GM18519 (cell line): ENCODE measurements around the gene KIFC3.
"Not testable (repeated sequence)": the region's sequence is repeated elsewhere in the genome, so short reads cannot be mapped to it uniquely, and the experiment has no call there.

Experiments used
- ATAC-seq: cut with Tn5 transposase; IDR thresholded peaks from one replicate; pipeline ENCODE4 v1.9.1; 2021; ENCODE audit warnings: mild to moderate bottlenecking, moderate library complexity; ENCODE audit not compliant: unreplicated experiment, low FRiP score

The KIFC3 gene

DNA sequence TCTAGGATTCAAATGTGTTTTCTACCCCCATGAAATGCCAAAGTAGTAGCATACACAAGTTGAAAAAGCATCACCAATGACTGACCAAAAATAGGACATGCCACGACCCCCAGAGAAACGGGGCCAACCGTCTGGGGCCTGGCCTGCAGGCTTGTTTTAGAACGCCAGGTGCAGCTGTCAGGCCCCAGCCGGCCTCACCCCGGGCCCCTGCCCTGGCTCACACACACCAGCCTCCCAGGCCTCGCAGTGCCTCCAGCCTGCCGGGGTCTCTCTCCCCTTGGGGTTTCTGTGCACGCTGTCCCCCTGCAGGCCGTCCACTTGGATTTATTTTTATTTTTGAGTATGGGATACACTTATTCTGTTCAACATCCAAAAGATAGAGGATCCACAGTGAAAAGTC is 58.8 kb downstream of the KIFC3 start:
- ATAC-seq = no peak

DNA sequence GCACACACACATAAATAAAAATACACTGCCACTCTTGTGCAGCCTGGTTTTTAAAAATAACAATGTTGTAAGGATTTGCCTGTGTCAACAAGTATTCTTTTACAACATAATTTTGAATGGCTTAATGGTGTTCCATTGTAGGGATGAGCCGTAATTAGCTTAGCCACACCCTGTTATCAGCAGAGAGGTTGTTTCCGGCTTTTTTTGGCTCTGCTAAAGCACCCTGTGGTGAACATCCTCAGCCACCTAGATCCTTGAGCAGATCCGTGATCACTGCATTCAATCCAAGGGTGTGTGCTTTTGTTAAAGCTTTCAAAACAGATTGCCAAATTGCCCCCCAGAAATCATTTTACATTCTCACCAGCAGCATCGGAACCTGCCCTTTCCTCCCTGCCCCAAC is 59.7 kb downstream of the KIFC3 start:
- no peak for ATAC-seq

DNA sequence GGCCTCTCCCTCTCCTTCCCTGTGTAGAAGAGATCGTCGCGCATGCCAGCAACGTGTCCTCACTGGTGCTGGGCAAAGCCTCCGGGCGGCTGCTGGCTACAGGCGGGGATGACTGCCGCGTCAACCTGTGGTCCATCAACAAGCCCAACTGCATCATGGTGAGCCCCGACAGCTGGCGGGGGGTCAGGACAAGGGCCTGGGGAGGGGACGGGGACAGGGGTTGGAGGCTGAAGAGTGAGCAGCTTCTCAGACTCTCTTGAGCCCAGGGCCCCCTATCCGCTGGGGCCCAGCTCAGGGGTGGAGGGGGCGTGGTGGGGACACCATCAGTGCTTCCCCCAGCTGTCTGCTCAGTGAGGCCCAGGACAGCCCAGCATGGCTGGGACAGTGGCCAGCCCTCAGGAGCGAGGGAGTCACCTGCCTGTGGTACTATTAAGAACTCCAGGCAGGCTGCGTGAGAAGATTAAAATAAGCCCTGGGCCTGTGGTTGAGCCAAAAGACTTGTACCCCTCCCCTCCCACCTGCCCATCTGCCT is 60.6 kb downstream of the KIFC3 start:
- ATAC-seq = no peak

DNA sequence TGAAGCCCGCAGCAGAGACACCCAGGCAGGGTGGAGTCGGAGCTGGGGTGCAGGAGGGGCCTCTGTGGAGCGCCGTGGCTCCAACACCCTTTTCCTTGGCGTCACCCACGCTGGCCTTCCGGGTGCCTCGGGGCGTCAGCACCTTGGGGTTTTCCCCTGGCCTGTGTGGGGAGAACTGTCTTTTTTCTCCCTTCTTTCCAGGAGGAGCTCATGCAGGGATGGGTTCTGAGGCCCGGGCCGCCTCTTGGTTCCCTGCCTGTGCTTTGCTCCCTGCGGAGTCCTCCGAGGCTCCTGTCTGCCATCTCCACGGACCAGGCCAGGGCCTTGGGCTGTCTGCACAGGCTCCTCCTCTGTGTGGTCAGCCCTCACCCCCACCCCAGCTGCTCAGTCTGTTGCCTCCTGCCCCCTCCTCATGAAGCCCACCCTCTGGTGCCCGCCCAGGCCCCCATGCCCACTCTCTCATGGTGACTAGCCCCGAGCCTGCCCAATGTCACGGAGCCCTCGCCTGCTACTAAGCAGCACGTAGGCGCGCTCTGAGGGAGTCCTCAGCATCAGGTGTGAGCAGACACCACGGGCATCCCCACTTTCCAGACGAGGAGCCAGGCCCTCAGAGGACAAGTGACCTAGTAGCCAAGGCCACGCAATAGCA is 61.7 kb downstream of the KIFC3 start:
- no peak for ATAC-seq

DNA sequence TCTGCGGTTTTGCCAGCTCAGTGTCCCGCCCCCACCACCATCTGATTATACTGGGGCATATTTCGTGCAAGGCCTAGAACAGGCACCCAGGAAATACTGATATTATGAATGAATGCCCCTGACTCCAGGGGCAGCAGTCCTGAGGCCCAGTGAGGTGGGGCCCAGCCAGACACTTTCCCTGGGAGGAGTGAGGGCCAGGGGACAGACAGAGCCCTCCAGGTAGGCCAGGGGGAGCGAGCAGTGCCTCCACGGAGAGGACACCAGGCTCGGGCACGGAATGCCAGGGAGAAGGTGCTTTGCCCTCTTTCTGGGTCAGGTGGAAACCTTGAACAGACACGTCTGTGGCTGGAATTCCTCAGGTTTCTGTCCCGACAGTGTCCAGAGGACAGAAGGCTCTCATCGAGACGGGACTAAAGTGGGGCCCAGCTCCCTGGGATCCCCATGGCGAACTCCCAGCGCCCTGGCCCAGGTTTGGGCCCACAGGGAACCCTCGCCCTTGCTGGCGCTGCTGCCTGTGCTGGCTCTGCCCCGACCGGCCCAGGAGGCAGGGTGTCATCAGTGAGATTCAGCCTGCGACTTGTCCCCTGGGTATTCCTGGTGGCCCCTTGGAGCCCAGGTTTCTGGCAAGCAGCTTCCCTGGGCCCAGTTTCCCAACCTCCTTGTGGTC is 62.4 kb downstream of the KIFC3 start:
- no peak for ATAC-seq

DNA sequence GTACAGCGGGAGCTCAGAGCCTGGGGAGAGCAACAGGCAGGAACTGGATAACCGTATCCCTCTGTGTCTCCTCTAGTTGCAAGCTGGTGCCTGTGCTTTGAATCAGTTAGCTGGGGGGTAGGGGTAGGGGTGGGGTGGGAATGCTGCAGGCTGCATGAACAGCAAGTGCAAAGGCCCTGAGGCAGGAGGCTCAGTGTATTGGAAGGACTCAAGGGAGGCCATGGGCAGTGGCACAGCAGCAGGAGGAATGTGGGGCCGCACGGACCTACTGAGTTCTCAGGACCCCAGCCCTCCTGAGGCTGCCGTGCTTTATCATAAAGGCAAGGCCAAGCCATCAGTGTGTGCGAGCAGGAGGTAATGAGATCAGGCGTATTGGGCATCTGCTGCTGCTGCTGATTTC is 63.4 kb downstream of the KIFC3 start:
- no peak for ATAC-seq

DNA sequence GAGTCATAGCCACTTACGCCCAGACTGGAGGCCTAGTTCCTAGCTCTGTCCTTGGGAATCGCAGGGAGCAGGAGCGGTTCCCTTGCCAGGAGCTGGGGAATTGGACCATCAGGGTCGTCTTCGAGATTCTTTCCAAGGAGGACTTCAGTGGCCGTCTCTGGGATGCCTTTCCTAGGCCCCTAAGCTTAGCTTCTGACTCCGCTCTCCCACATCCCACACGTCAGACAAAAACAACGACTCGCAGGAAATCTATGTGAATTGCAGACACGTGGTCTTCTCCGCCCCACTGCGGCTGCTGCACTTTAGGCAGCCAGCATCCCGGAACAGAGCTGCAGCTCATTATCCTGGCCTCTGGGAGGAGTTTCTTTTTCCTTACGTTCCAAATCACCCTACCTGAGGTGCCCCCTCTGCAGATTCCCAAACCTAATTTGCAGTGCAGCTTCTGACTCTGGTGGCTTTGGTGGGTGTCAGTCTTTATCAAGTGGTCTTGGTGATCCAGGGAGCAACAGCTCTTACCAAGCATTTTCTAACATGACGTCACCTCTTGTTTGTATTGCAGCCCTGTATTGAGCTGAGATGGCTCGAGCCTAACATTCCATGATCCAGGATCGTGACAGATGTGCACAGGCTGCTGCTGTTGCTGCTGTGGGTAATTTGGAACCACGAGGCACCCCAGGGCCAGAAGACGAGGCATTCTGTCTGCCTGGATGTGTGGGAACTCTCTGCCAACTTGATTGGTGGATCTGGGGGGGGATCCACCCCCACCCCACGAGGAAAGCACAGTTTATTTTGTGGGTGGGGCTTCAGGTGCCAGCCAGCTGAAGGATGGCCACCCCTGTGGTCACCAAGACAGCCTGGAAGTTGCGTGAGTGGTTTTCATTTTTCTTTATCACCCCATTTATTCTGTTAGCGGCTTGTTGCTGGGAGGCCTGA is 65.6 kb downstream of the KIFC3 start:
- ATAC-seq = no peak

DNA sequence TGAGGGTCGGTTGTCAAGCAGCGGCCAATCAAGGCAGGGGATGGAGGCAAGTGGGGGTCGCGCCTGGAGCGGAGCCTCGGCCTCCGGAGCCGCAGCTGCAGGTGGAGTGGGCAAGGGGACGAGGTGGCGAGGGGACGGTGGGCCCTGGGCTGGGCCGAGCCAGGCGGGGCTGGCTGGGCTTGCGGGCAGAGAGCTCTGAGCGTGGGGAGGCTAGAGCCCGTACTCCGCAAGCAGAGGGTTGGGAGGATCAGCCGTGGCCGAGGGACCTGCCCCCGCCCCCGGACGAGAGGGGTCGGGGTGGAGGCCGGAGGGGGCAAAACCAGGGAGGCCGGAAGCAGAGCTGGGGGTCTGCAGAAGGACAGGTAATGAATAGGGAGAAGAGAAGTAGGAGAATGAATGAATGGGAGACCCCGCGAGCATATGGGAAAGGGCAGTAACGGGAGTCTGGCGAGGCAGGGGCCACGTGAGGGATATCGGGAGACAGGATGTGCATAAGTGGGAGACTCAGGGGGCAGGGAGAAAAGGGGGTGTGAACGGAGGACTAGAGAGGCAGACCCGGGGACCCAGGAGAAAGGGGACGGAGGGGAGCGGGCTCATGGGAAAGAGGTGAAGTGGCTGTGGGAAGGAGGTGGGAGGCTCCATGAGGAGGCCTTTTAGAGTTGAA is 66.4 kb downstream of the KIFC3 start, which contains the start of gene KATNB1:
Gene KATNB1, plus strand, starts transcription at position 16 of the 664 bp plus-strand sequence. CDS start 1,474 bp downstream, outside the sequence.
- ATAC-seq = no peak

DNA sequence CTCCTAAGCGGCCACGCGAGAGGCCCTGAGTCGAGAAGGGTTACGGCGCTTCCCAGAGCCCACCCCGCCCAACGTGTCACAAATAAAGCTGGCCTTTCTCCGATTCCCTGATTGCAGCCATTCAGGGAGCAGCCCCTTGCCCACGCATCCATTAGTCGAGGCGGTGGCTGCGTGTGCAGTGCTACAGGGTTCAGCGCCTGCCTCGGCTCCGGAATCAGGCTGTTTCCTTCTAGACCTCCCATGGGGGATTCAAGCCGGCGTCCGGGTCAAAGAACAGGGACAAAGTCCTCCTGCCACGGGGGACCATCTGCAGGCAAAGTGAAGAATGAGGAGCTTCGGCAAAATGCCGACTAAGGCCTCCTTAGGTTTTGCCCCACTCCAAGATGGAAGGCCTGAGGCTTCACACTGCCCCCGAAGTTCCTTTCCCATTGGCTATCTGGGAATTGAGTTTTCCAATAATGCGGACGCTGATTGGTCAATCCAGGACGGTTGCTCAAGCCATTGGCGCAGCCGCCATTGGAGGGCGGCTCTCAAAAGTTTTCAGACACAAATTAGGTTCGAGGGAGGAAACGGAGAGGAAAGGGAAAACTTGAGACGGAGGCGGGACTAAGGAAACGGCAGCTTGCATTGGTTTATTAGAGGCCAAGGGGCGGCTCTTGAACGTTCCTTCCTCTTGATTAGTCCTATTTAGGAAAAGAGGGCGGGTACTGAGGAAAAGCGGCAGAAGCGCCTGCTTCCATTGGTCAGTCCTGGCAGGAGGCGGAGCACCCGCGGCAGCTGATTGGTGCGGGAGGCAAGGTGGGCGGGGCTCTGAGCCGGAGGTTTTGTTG is 67.2 kb downstream of the KIFC3 start:
- peak; percentile 78 for ATAC-seq

DNA sequence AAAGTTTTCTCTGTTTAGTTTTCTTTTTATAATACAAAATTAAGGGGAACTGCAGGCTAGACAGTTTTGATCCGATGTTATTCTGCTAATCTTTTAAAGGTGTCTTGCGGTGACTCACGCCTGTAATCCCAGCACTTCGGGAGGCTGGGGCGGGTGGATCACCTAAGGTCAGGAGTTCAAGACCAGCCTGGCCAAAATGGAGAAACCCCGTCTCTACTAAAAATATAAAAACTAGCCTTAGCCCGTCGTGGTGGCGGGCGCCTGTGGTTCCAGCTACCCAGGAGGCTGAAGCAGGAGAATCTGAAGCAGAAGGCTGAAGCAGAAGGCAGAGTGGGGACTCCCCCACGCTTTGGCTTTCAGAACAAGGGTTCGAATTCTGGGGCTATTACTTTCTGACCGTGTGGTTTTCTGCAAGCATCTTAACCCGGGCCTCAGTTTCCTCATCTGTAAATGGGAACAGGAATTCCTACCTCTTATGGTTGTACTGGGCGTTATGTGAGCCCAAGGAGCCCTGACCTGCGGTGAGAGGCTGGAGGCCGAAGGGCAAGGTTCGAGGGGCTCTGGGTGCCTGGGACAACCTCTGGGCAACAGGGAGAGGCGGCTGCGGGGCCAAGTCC is 67.9 kb downstream of the KIFC3 start:
- no peak for ATAC-seq

DNA sequence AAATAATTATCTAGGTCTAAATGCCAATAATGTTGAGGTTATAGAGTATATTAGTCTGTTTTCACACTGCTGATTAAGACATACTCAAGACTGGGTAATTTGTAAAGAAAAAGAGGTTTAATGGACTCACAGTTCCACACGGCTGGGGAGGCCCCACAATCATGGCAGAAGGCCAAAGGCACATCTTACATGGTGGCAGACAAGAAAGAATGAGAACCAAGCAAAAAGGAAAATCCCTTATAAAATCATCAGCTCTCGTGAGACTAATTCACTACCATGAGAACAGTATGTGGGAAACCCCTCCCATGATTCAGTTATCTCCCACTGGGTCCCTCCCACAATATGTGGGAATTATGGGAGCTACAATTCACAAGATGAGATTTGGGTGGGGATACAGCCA is 69.6 kb downstream of the KIFC3 start:
- ATAC-seq = no peak

DNA sequence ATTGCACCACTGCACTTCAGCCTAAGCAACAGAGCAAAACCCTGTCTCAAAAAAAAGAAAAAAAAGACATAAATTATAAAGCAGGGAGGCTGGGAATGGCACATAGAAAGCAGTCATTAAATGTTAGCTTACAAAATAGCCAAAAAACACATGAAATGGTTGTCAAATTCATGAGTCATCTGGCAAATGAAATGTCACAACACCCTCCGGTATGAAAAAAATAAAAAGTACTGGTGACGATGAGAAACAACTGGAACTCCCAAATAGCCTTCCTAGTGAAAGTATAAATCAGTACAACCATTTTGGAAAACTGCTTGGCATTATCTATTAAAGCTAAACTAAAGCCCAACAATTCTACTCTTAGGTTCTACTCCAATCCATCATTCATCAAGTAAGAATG is 70.3 kb downstream of the KIFC3 start:
- ATAC-seq = no peak

DNA sequence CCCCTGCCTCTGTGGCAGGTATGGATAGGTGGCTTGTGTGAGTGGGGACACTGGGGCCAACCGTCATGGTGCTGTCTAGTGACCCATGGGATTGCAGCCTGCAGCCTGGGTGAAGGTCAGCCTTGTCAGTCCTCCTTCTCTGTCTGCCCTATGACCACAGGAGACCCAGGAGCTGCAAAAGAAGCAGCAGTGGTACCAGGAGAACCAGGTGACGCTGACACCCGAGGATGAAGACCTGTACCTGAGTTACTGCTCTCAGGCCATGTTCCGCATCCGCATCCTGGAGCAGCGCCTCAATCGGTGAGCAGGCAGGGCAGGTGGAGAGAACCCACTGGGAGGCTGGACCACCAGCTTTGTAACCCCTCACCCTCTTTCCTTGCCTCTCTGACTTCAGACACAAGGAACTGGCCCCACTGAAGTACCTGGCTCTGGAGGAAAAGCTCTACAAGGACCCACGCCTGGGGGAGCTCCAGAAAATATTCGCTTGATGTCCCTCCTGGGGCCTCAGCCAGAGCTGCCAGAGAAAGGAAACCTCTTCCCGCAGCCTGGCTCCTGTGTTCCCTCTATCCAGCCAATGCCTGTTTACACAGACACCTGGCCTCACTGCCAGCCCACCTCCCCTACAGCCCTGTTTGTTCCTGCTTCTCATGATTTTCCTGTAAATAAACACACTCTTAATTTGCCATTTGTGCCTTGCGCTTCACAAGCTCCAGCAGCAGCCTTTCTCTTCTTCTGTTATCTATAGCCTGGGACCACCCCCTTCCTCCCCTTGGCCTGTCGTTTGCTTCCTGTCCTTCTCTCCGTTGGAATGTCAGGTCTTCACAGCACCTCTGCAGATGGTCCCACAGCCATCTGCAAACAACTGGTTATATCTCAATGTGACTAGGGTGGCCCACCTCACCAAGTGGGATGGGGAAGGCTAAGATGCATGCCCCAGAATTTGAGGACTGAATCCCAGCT is 71.2 kb downstream of the KIFC3 start:
- ATAC-seq = no peak

DNA sequence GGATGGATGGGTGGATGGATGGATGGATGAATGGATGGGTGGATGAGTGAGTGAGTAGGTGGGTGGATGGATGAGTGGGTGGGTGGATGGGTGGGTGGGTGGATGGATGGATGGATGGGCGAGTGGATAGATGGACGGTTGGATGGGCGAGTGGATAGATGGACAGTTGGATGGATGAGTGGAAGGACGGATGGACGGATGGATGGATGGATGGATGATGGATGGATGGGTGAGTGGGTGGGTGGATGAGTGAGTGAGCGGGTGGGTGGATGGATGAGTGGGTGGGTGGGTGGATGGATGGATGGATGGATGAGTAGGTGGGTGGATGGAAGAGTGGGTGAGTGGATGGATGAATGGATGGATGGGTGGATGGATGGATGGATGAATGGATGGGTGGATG is 72.4 kb downstream of the KIFC3 start:
- ATAC-seq = not testable (repeated sequence)

DNA sequence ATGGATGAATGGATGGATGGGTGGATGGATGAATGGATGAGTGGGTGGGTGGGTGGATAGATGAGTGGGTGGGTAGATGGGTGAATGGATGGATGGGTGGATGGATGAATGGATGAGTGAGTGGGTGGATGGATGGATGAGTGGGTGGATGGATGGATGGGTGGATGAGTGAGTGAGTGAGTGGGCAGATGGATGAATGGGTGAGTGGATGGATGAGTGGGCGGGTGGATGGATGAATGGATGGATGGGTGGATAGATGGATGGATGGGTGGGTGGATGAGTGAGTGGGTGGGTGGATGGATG is 73.2 kb downstream of the KIFC3 start:
- no peak for ATAC-seq

DNA sequence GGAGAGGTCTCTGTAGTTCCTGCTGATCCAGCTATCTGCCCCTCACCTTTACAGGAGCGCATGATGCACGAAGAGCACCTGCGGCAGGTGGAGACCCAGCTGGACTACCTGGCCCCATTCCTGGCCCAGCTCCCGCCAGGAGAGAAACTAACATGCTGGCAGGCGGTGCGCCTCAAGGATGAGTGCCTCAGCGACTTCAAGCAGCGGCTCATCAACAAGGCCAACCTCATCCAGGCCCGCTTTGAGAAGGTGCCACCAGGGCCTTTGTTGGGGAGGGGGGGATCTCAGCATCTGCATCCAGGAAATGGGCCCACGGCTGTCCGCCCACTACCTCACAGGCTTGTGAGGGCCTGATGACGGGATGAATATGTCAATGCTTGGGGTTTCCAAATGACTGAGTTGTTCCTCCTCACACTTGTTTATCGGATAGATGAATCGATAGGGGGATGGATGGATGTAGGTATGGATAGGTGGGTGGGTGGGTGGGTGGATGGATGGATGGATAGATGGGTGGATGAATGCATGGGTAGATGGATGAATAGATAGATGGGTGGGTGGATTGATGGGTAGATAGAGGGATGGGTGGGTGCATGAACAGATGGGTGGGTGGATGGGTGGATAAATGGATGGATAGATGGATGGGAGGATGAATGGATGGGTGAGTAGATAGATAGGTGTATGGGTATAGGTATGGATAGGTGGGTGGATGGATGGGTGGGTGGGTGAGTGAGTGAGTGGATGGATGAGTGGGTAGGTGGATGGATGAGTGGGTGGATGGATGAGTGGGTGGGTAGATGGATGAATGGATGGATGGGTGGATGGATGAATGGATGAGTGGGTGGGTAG is 73.7 kb downstream of the KIFC3 start:
- ATAC-seq = no peak

DNA sequence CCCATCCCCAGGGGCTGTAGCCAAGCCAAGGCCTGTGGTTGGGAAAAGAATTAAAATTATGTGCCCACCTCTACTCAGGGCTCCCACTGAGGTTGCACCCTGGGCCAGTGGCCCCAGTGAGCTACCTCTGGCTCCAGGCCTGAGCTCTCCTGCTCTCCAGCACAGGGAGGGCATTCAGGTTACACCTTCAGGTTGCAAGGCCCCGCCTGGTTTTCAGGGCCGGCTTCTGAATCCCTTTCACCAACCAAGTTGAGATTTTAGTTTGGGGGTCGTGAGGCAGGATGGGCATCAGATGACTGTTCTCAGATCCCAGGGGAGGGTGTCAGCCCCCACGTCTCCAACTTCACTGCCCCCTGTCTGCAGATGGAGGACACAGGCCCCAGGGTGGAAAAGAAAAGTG is 74.7 kb downstream of the KIFC3 start:
- no peak for ATAC-seq
